GM12874 (cell line): ENCODE measurements around the gene RAB8A.

ENCODE experiments used
- CTCF ChIP-seq: IDR thresholded peaks from 2 replicates; pipeline ENCODE4 v1.5.1; 2011; ENCODE audit warnings: low read depth, mild to moderate bottlenecking, control low read depth, low read length, moderate library complexity; ENCODE audit not compliant: insufficient read depth

Gene RAB8A

GRCh38 chr19:16075430-16076153 is 36.1 kb upstream of the RAB8A start:
- TF ChIP-seq CTCF = no peak

GRCh38 chr19:16076154-16076957 is 35.3 kb upstream of the RAB8A start, which contains the start of gene TPM4:
Gene TPM4, plus strand, starts transcription at chr19:16076495. Its CDS starts 71 bp downstream, at chr19:16076566.
- TF ChIP-seq CTCF = no peak

GRCh38 chr19:16076958-16077611 is 34.6 kb upstream of the RAB8A start:
- no peak for TF ChIP-seq CTCF

- no peak for TF ChIP-seq CTCF
Observed at GRCh38 chr19:16077984-16078758, 33.5 kb upstream of the RAB8A start.

- TF ChIP-seq CTCF = no peak
Observed at GRCh38 chr19:16078759-16079707, 32.7 kb upstream of the RAB8A start.

GRCh38 chr19:16084067-16084685 is 27.5 kb upstream of the RAB8A start:
- TF ChIP-seq CTCF = no peak
